Measurements from ENCODE around the gene PDXK. TPM values are rescaled to one million over a fixed set of nuclear protein-coding genes. Genes with fewer than 3 reads are reported as not detected.

PDXK gene
- total and polyA plus RNA-seq, 2 of the 8 experiments (the other 6 are each of a cell fraction or from before 2014, with no cell fraction given) = 78.0 to 112 TPM

GRCh38 chr21:43717967-43718871 lies 710 bp upstream of the PDXK start:
- Histone ChIP-seq H3K4me1 (replicated peaks in 1 of 4; ENCODE audit: control insufficient read depth in 3 of 4, insufficient read depth in 4 of 4, low read length in 3 of 4) (peaks cover 0 to 21% (median 14%) of the 10 kb centered on the region in 4 experiments; a peak in 6 of 7 replicates), H2AFZ (ENCODE audit: low read length) (no peak overlapping the region; the same call in 1 of the 2 replicates), H3K14ac (ENCODE audit: insufficient read length) (no peak overlapping the region), H3K4me3 (ENCODE audit: extremely low read depth in 1 of 4, insufficient read depth in 2 of 4, low read depth in 3 of 4, low read length in 4 of 4) (peak overlapping the region; percentile 60 to 90 (median 80)), H2BK20ac (ENCODE audit: low read length) (no peak overlapping the region), H4K20me1 (replicated peaks in 1 of 2; ENCODE audit: control insufficient read depth in 1 of 2, insufficient read depth in 2 of 2, low read length in 2 of 2) (peaks cover 8 to 19% of the 10 kb centered on the region in 2 experiments), H3K18ac (ENCODE audit: extremely low read depth, low read length) (peak overlapping the region; percentile 60; the same call in 1 of the 2 replicates), H3K36me3 (ENCODE audit: control insufficient read depth in 2 of 4, insufficient read depth in 4 of 4, low read length in 3 of 4) (no peaks in the 10 kb centered on the region), H3K4me2 (ENCODE audit: insufficient read depth in 1 of 2, low read depth in 2 of 2, low read length in 2 of 2) (peak overlapping the region; percentile 69 to 75; a peak in 3 of 4 replicates), H3K79me2 (ENCODE audit: control insufficient read depth in 1 of 2, insufficient read depth in 2 of 2, low read length in 2 of 2) (peaks cover 14 to 31% of the 10 kb centered on the region in 2 experiments; a peak in 3 of 4 replicates), H4K91ac (replicated peaks; ENCODE audit: insufficient read length, low read length) (peak overlapping the region; percentile 10), H3K9ac (replicated peaks in 1 of 4; ENCODE audit: extremely low read depth in 1 of 4, low read depth in 3 of 4, low read length in 3 of 4) (peak overlapping the region in 3 of 4 experiments; percentile 33 to 60 (median 56); a peak in 6 of 7 replicates), H3K9me3 (ENCODE audit: insufficient read depth in 2 of 2, low read depth in 1 of 2, low read length in 1 of 2) (no peaks in the 10 kb centered on the region), H3K56ac (replicated peaks; ENCODE audit: insufficient read length, low read depth, low read length) (peak overlapping the region; percentile 27), H3K27ac (ENCODE audit: low read depth, low read length) (no peak overlapping the region; the same call in 1 of the 2 replicates), H2BK120ac (replicated peaks; ENCODE audit: low read depth, low read length) (no peak overlapping the region), H4K8ac (ENCODE audit: extremely low read depth, insufficient read depth, low read length) (peak overlapping the region; percentile 95), H3K79me1 (ENCODE audit: low read depth, low read length) (peaks cover 10% of the 10 kb centered on the region), H2BK15ac (ENCODE audit: low read length) (peak overlapping the region; percentile 65; the same call in 1 of the 2 replicates), H2BK5ac (ENCODE audit: low read depth, low read length) (no peak overlapping the region), H3K4ac (replicated peaks; ENCODE audit: insufficient read length, low read depth, low read length) (no peak overlapping the region), H3K23me2 (ENCODE audit: low read depth, low read length) (peaks cover 16% of the 10 kb centered on the region; the same call in 1 of the 2 replicates), H3K23ac (ENCODE audit: insufficient read length) (no peak overlapping the region), H3K27me3 (replicated peaks in 1 of 4; ENCODE audit: control insufficient read depth in 3 of 4, extremely low read depth in 1 of 4, insufficient read depth in 3 of 4, low read length in 3 of 4) (peaks cover 0 to 10% (median 7%) of the 10 kb centered on the region in 4 experiments; a peak in 4 of 7 replicates), H2BK12ac (ENCODE audit: low read depth, low read length) (no peak overlapping the region), H2AK5ac (ENCODE audit: low read depth, low read length) (no peak overlapping the region), H4K5ac (ENCODE audit: insufficient read length, low read depth, low read length) (no peak overlapping the region)
- WGBS, 2 experiments (ENCODE audit: extremely low coverage in 1 of 2, insufficient coverage in 1 of 2, insufficient read length in 1 of 2, insufficient replicate concordance in 2 of 2, low coverage in 1 of 2, low lambda C conversion rate in 2 of 2, missing lambda C conversion rate in 1 of 2) = 26% methylated on average over 63 of the region's 70 CpGs; no CpG with 5 or more reads in 1 of the 2 experiments
- DNase-seq (ENCODE audit: low read depth in 1 of 2, low spot score in 2 of 2) (no peak), FAIRE-seq (no peak)
- CTCF ChIA-PET (ENCODE audit: partially characterized antibody) = interaction anchor here (1.6 kb wide), 1 partner anchor 10 kb away, joined by 3 read pairs; no protein-coding TSS in a partner anchor
- POLR2A ChIA-PET (ENCODE audit: partially characterized antibody) = interaction anchor here (0.8 to 2.8 kb wide), 5 partner anchors 10 to 59 kb away, joined by 3 to 19 read pairs (median 5); partner anchors contain the start of genes HSF2BP and RRP1B
- peak; percentile 8; the same call in 1 of the 2 replicates for TF ChIP-seq PHF8 (conservative IDR thresholded peaks at IDR 0.05; ENCODE audit: low read depth, low read length)
- TF ChIP-seq EGR1 (IDR thresholded peaks at IDR 0.05; ENCODE audit: borderline replicate concordance, low read depth, low read length) = no peak
- TF ChIP-seq SP4 (IDR thresholded peaks at IDR 0.05; ENCODE audit: low read length) = no peak
- peak; percentile 70 for TF ChIP-seq E2F6 (IDR thresholded peaks at IDR 0.05)
- no peak for TF ChIP-seq CEBPB (IDR thresholded peaks at IDR 0.05; ENCODE audit: low read depth, low read length)
- TF ChIP-seq SRF (IDR thresholded peaks at IDR 0.05; ENCODE audit: low read depth, low read length) = no peak
- TF ChIP-seq SIX5 (IDR thresholded peaks at IDR 0.05; ENCODE audit: low read depth, low read length) = no peak
- TF ChIP-seq HDAC2 (IDR thresholded peaks at IDR 0.05; ENCODE audit: borderline replicate concordance in 1 of 2, low read depth in 2 of 2, low read length in 2 of 2) = no peak
- TF ChIP-seq, protein P1, sequence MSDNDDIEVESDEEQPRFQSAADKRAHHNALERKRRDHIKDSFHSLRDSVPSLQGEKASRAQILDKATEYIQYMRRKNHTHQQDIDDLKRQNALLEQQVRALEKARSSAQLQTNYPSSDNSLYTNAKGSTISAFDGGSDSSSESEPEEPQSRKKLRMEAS (IDR thresholded peaks at IDR 0.05) = peak; percentile 60; the same call in 1 of the 2 replicates

Data from H1 (cell line).